Adipocyte (in vitro differentiated cells): ENCODE results near the gene NFAM1.

Source experiments
- DNase-seq: peaks from one replicate; pipeline ENCODE4 v3.0.0-alpha.2; 2015; ENCODE audit warnings: low read depth
- H3K27me3 ChIP-seq: replicated peaks from 2 replicates; pipeline ENCODE4 v1.7.0; 2013; ENCODE audit warnings: mild to moderate bottlenecking, low read length, moderate library complexity; ENCODE audit not compliant: control insufficient read depth, insufficient read depth
- H3K36me3 ChIP-seq: 2 replicates; pipeline ENCODE4 v1.7.0; 2013; ENCODE audit warnings: low read length, mild to moderate bottlenecking, moderate library complexity; ENCODE audit not compliant: control insufficient read depth, insufficient read depth, severe bottlenecking
- H3K4me1 ChIP-seq: 2 replicates; pipeline ENCODE4 v1.7.0; 2013; ENCODE audit warnings: mild to moderate bottlenecking, low read length, moderate library complexity; ENCODE audit not compliant: control insufficient read depth, insufficient read depth
- H3K4me3 ChIP-seq: 2 replicates; pipeline ENCODE4 v1.7.0; 2013; ENCODE audit warnings: mild to moderate bottlenecking, low read length, moderate library complexity
- H3K9ac ChIP-seq: 2 replicates; pipeline ENCODE4 v1.7.0; 2013; ENCODE audit warnings: mild to moderate bottlenecking, low read length, moderate library complexity
- H3K9me3 ChIP-seq: 2 replicates; pipeline ENCODE4 v1.7.0; 2013; ENCODE audit warnings: mild to moderate bottlenecking, low read length, moderate library complexity; ENCODE audit not compliant: control insufficient read depth

Gene NFAM1

DNA sequence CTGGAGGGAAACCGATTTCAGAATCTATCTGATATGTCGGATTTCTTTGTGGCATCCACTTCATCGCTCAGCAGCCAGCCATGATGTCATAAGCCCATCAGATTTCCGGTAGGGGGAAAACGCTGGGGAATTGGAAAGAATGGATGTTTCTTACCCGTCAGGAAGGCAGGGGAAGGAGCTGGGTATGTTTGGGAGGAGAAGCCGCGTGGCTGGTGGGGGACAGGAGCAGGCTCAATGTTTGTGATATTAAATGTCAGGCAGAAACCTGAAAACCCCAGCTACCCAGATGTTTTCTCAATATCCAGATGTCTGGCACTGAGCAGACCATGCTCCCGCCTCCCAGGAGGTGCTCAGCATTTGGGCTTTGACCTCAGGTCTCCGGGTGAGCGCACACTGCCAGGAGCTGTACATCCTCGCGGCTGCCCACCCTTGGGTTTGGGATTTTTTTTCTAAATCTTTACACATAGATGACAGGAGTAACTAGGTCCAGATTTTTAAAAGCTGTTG, 67.5 kb downstream of the NFAM1 start:
- peak; percentile 64 for DNase-seq
- peaks cover 54% of the 10 kb centered on the region for H3K27me3 ChIP-seq
- peaks cover 23% of the 10 kb centered on the region for H3K4me1 ChIP-seq
- no peak overlapping the region for H3K4me3 ChIP-seq
- H3K9me3 ChIP-seq, result no peaks in the 10 kb centered on the region
- H3K9ac ChIP-seq, result no peak overlapping the region
- H3K36me3 ChIP-seq, result no peaks in the 10 kb centered on the region

DNA sequence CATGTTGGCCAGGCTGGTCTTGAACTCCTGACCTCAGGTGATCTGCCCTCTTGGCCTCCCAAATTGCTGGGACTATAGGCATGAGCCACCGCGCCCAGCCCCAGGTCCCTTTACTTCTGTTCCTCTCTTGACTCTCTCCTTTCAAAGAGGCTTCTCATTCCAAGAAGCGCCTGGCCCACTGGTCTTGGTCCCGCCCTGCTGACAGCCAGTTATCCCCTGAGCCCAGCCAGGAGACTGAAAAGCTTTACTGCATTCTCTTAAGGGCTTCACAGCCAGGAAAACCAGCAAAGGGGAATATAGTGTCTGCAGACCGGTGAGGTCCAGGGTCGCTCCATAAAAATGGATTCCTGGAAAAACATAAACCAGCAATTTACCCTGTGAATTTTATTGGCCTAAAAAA, 68.3 kb downstream of the NFAM1 start:
- Histone ChIP-seq H3K4me3 (no peak overlapping the region), H3K36me3 (no peaks in the 10 kb centered on the region), H3K4me1 (peaks cover 17% of the 10 kb centered on the region), H3K9me3 (no peaks in the 10 kb centered on the region), H3K9ac (no peak overlapping the region), H3K27me3 (peaks cover 56% of the 10 kb centered on the region)
- no peak for DNase-seq

DNA sequence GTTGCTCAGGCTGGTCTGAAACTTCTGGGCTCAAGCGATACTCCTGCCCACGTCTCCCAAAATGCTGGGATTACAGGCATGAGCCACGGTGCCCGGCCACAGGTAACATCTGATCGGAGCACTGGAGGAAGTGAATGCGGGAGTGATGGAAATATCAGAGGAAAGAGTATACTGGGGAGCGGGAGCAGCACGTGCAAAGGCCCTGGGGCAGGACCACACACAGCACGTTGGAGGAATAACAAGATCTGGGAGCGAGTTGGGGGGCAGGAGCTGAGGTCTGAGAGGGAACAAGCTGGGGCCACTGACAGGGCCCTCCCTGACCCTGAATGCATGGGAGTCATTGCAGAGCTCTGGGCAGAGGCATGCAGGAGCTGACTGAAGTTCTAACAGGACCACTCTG, 70.7 kb downstream of the NFAM1 start:
- no peak overlapping the region for H3K9ac ChIP-seq
- H3K36me3 ChIP-seq, result no peaks in the 10 kb centered on the region
- H3K4me3 ChIP-seq, result no peak overlapping the region
- peaks cover 9% of the 10 kb centered on the region for H3K4me1 ChIP-seq
- peaks cover 51% of the 10 kb centered on the region for H3K27me3 ChIP-seq
- H3K9me3 ChIP-seq, result no peaks in the 10 kb centered on the region
- DNase-seq, result no peak

DNA sequence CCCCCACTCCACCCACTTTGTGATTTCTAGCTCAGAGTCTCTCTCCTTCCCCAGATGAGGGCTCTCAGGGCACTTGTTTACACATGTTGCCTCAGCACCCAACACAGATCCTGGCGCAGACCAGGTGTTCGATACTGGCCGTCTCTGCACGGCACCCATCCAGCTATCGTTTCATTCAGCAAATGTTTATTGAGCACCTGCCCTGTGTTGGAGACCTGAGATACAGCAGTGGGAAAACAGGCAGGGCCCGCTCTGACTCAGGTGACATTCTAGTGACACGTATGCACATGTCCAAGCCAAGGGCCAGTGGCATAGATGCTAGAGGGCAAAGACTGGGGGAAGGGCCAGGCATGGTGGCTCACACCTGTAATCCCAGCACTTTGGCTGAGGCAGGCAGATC, 71.9 kb downstream of the NFAM1 start:
- Histone ChIP-seq H3K9me3 (no peaks in the 10 kb centered on the region), H3K27me3 (peaks cover 43% of the 10 kb centered on the region), H3K36me3 (no peaks in the 10 kb centered on the region), H3K4me3 (no peak overlapping the region), H3K9ac (no peak overlapping the region), H3K4me1 (peaks cover 9% of the 10 kb centered on the region)
- no peak for DNase-seq

DNA sequence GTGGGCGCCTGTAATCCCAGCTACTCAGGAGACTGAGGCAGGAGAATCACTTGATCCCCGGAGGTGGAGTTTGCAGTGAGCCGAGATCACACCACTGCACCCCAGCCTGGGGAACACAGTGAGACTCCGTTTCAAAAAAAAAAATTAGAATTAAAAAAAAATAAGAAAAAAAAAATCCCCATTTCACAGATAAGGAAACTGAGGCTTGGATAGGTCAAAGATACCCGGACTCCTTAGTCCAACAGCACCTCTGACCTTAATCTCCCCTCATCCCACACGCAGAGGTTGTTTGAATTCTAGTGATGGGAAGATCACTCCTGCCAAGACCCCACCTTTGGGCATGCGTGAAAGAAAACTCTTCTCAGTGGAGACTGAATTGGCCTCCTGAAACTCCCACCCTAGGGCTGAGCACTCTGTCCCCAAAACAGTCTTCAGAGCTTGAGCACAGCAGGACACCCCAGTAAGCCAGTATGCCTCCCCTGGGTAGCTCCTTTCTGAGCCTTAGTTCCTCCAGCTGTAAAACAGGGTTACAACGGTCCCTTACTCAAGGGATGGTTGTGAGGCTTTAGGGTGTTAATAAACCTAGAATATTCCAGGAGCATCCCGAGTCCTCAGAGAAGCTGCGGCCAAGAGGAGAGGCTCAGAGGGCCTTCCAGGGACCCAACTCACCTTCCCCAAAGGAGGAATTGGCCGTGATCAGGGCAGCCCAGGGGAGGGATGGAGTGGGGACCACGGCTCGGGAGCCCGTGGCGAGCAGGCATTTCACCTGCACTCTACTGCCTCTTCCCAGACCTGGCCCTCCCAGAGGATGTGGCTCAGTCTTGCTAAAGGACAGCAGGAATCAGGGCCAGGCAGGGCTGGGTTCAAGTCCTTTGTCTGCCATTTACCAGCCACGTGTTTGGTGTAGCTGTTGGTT, 73.3 kb downstream of the NFAM1 start:
- DNase-seq, result no peak
- Histone ChIP-seq H3K27me3 (peaks cover 39% of the 10 kb centered on the region), H3K9ac (no peak overlapping the region), H3K4me1 (no peaks in the 10 kb centered on the region), H3K9me3 (no peaks in the 10 kb centered on the region), H3K36me3 (no peaks in the 10 kb centered on the region), H3K4me3 (no peak overlapping the region)

DNA sequence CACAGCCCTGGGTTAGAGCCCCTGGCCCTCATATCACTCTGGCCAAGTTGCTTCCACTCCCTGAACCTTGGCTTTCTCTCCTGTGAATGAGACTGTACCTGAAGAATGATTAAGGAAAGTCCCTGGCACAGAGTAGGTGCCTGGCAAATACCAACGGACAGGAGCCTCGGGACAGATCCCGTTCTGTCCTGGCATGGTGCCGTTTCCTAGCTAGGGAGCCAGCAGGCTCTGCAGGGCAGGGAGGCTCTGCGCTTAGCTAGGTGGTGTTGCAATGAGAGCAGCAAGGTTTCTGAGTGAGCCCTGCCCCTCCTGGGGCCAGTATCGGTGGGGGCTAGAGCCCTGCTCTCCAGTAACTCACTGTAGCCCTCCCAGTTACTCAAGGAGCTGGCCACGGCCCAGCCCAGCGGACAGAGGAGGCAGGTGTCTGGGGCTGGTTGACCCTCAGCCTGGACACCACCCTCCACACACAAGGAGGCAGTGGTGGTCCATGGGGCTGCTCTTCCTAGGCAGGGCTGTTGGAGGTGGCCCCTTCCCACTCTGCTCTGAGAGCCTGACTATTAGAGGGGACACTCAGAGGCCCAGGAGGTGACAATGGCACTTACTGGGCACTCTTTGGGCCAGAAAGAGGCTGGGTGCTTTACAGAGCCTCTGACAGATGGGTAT, 74.4 kb downstream of the NFAM1 start:
- Histone ChIP-seq H3K9ac (no peak overlapping the region), H3K9me3 (no peaks in the 10 kb centered on the region), H3K36me3 (no peaks in the 10 kb centered on the region), H3K4me3 (no peak overlapping the region), H3K27me3 (peaks cover 34% of the 10 kb centered on the region), H3K4me1 (no peaks in the 10 kb centered on the region)
- no peak for DNase-seq

DNA sequence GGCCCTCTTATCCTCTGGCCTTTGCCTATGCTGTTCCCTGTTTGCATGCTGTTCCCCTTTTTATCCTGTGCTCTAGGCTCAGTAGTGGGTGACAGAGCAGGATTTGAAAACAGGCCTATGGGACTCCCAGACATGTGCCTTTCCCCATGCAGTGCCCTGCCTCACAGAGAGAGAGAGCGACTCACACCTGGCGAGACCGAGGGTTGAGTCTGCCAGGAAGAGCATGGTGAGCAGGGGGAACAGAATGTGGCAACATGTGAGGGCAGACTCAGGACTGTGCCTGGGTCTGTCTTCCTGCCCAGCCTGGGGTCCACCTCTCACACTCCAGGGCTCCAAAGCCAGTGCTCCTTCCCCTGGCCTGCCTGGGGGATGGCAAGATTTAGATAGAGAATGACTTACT, 75.0 kb downstream of the NFAM1 start:
- Histone ChIP-seq H3K4me1 (no peaks in the 10 kb centered on the region), H3K4me3 (no peak overlapping the region), H3K9me3 (no peaks in the 10 kb centered on the region), H3K9ac (no peak overlapping the region), H3K36me3 (no peaks in the 10 kb centered on the region), H3K27me3 (peaks cover 29% of the 10 kb centered on the region)
- DNase-seq, result no peak

DNA sequence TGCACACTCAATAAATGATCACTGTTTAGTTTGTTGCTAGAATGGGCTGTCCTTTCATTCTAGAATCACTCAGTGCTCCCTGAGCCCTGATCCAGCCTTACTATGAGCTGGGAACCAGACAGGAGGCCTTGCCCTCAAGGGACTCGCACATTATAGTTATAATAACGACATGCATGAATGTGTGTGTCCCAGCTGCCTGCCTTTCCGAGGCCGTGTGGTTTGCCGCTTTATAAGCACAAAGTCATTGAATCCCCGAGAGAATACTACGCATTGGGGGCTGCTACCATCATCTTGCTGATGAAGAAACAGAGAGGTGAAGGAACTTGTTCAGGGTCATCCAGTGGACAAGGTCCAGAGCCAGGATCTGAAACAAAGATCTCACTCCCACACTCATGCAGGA, 75.7 kb downstream of the NFAM1 start:
- Histone ChIP-seq H3K4me1 (no peaks in the 10 kb centered on the region), H3K9me3 (no peaks in the 10 kb centered on the region), H3K36me3 (no peaks in the 10 kb centered on the region), H3K9ac (no peak overlapping the region), H3K27me3 (peaks cover 26% of the 10 kb centered on the region), H3K4me3 (no peak overlapping the region)
- DNase-seq, result no peak

DNA sequence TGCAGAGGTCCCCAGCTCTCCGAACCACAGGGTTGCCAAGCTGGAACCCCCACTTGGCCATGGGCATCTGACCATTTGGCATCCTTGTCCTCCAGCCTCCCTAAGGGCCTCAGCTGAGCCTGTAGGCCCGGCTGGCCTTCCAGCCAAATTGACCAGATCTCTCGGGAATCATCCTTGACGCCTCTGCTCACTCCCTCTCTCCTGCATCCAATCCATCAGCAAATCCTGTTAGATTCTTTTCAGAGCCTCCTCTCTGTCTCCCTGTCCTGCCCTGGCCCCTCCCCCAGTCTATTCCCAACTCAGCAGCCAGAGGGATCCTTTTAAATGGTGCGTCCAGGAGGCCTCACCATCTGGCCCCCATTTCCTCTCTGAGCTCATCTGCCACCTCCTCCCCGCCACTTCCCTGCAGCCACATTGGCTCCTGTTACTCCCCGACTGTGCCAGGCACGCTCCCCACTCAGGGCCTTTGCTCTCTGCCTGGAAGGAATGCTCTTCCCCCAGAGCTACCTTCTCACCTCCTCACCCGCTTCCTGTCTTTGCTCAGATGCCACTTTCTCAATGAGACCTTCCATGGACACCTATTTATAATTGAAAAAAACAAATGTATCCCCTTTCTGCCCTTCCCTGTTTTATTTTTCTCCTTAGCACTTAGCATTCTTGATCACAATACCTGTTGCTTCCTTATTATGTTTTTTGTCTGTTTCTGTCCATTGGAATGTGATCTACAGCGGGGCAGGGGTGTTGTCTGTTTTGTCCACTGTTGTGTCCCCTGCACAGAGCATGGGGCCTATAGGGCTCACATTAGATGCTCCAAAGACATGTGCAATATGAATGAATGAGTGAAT, 78.1 kb downstream of the NFAM1 start:
- Histone ChIP-seq H3K9me3 (no peaks in the 10 kb centered on the region), H3K4me1 (no peaks in the 10 kb centered on the region), H3K4me3 (no peak overlapping the region), H3K27me3 (peaks cover 16% of the 10 kb centered on the region), H3K9ac (no peak overlapping the region), H3K36me3 (no peaks in the 10 kb centered on the region)
- DNase-seq, result no peak

DNA sequence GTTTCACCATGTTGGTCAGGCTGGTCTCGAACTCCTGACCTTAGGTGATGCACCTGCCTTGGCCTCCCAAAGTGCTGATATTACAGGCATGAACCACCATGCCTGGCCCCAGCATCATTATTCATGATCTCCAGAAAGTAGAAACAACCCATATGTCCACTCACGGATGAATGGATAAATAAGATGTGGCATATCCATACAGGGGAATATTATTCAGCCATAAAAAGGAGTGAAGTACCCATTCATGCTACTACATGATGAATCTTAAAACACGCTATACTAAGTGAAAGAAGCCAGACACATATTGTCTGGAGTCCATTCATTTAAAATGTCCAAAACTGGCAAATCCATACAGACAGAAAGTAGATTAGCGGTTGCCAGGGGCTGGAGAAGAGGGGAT, 81.8 kb downstream of the NFAM1 start:
- Histone ChIP-seq H3K27me3 (peaks cover 8% of the 10 kb centered on the region), H3K36me3 (no peaks in the 10 kb centered on the region), H3K9ac (no peak overlapping the region), H3K9me3 (no peaks in the 10 kb centered on the region), H3K4me3 (no peak overlapping the region), H3K4me1 (no peaks in the 10 kb centered on the region)
- no peak for DNase-seq

DNA sequence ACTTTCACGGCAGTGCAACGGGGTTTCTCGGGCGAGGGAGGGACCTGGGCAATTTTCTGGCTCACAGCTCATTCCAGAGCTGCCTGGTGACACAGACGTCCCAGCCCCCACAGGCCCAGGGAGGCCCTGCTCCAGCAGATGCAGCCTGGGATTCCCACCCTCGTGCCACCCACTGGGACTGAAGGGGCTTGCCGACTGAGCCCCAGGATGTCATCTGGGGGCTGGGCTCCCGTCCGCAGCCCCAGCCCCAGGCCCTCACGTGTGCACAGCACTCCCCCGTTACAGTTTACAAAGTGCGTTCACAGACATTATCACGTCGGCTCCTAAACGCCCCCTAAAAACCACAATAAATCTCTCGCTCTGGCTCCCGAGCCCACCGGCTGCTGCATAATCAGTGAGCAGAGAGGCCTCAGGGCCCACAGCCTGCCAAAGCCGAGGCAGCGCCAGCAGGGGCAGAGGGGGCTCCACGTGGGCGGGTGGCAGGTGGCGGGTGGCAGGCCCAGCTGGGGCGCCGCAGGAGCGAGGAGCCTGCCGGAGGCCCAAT, 84.8 kb downstream of the NFAM1 start:
- Histone ChIP-seq H3K4me3 (no peak overlapping the region), H3K9me3 (no peaks in the 10 kb centered on the region)
- no peak for DNase-seq

More for the DNA sequence above, 84.8 kb downstream of the NFAM1 start:
- Histone ChIP-seq H3K27me3 (peaks cover 18% of the 10 kb centered on the region), H3K4me1 (peaks cover 4% of the 10 kb centered on the region), H3K36me3 (no peaks in the 10 kb centered on the region), H3K9ac (no peak overlapping the region)
